ENCODE measurements around the gene RPRM.

- no peak for TF ChIP-seq CTCF (IDR thresholded peaks at IDR 0.05)
- no peak for TF ChIP-seq POLR2A (IDR thresholded peaks at IDR 0.05)
These were observed 20.9 kb upstream of the RPRM start for GRCh38 chr2:153499439-153499838.
